Testis (tissue), 2 donors: ENCODE results near the gene TRAF7.

Source experiments
- POLR2A ChIP-seq: fragments of 450-650 bp; IDR thresholded peaks from one replicate; pipeline ENCODE4 v1.6.1; 2017; ENCODE audit warnings: antibody characterized with exemption, mild to moderate bottlenecking, moderate library complexity
- TF ChIP-seq, protein P1 (sequence below), 3 experiments: fragments of 450-650 bp in 2 of 3; fragments of 200-600 bp in 1 of 3; sonication (generic) in 1 of 3; IDR thresholded peaks; one replicate each; pipeline ENCODE4 v1.5.1; 2016 to 2019; ENCODE audit warnings: antibody characterized with exemption in 3 of 3, mild to moderate bottlenecking in 2 of 3, moderate library complexity in 1 of 3

DNA sequence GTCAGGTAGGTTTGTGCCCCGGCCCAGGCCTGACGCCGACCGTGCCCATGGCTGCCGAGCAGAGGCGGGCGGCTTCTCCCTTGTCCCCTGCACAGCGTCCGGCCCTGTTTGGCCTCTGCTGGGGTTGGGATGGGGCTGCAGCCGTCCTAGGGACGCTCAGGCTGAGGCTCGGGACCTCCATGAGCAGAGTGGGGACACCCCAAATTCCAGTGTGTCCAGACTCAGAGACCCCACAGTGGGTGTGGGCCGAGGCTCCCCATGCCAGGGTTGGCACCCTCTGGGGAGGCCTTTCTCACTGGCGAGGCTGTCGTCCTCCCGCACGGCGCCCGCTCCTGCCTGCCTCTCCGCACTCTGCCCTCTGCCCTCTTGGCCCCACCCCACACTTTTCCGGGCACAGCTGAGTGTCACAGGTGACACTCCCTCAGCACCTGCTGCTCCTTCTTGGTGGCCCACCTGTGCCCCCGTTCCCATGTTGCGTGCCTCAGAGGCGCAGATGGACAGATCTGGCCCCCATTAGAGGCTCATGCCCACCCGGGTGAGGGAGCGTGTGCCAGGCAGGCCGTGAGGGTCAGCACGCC is 16.1 kb downstream of the TRAF7 start:
- TF ChIP-seq, protein P1, sequence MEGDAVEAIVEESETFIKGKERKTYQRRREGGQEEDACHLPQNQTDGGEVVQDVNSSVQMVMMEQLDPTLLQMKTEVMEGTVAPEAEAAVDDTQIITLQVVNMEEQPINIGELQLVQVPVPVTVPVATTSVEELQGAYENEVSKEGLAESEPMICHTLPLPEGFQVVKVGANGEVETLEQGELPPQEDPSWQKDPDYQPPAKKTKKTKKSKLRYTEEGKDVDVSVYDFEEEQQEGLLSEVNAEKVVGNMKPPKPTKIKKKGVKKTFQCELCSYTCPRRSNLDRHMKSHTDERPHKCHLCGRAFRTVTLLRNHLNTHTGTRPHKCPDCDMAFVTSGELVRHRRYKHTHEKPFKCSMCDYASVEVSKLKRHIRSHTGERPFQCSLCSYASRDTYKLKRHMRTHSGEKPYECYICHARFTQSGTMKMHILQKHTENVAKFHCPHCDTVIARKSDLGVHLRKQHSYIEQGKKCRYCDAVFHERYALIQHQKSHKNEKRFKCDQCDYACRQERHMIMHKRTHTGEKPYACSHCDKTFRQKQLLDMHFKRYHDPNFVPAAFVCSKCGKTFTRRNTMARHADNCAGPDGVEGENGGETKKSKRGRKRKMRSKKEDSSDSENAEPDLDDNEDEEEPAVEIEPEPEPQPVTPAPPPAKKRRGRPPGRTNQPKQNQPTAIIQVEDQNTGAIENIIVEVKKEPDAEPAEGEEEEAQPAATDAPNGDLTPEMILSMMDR (IDR thresholded peaks at IDR 0.05), result no peak
- TF ChIP-seq POLR2A, result no peak
